GM12892 (cell line): Measurements from ENCODE around the gene CDH18.

Experiments
- POLR2A ChIP-seq: IDR thresholded peaks from 2 replicates; pipeline ENCODE4 v1.6.1; 2011; ENCODE audit warnings: low read depth, low read length, control low read depth
- TAF1 ChIP-seq: IDR thresholded peaks from 2 replicates; pipeline ENCODE4 v1.6.1; 2011; ENCODE audit warnings: low read depth, mild to moderate bottlenecking, control low read depth, low read length, borderline replicate concordance

DNA sequence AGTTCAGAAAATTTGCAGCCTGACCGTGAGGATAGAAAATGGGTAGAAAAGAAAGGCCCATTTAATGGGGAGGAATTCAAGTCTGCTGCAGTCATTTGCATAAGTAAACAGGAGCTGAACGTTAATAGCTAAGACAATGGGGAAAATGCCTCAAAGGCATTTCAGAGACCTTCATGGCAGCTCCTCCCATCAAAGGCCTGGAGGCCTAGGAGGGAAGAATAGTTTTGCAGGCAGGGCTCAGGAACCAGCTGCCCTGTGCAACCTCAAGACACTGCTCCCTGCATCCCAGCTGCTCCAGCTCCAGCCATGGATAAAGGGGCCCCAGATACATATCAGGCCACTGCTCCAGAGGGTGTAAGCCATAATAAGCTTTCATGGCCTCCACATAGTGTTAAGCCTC, 32.2 kb upstream of the CDH18 start:
- TF ChIP-seq POLR2A = no peak
- no peak for TF ChIP-seq TAF1
